ENCODE measurements around the gene USP48. TPM values are rescaled to one million over a fixed set of nuclear protein-coding genes. Genes with fewer than 3 reads are reported as not detected.
A peak's percentile ranks its signal among the peaks of the same experiment; 100 is the strongest.

The USP48 gene
- total and polyA plus RNA-seq, 2 of the 13 experiments (the other 11 are each of a cell fraction or from before 2014, with no cell fraction given): 30.4 to 30.7 TPM

- TF ChIP-seq ZNF703 (CRISPR knock-in tag; IDR thresholded peaks at IDR 0.05; ENCODE audit: borderline replicate concordance) (no peak), TP53 (CRISPR knock-in tag; conservative IDR thresholded peaks at IDR 0.05) (no peak), BRCA1 (CRISPR knock-in tag; IDR thresholded peaks at IDR 0.05) (no peak), ZNF329 (CRISPR knock-in tag; IDR thresholded peaks at IDR 0.05; ENCODE audit: low read depth) (no peak), DNMT1 (CRISPR knock-in tag; IDR thresholded peaks at IDR 0.05) (no peak), ZFP82 (CRISPR knock-in tag; IDR thresholded peaks at IDR 0.05; ENCODE audit: borderline replicate concordance) (no peak), ZNF615 (CRISPR knock-in tag; IDR thresholded peaks at IDR 0.05; ENCODE audit: borderline replicate concordance) (no peak), IRX3 (CRISPR knock-in tag; IDR thresholded peaks at IDR 0.05; ENCODE audit: borderline replicate concordance, low read depth) (no peak), FOXJ3 (CRISPR knock-in tag; IDR thresholded peaks at IDR 0.05; ENCODE audit: borderline replicate concordance) (no peak), PCBP1 (IDR thresholded peaks at IDR 0.05; ENCODE audit: borderline replicate concordance, low read depth, low read length) (no peak), NFE2L2 (IDR thresholded peaks at IDR 0.05; ENCODE audit: low read length) (no peak), SMARCC2 (IDR thresholded peaks at IDR 0.05) (no peak), ZNF354B (CRISPR knock-in tag; IDR thresholded peaks at IDR 0.05) (no peak), ZMYM4 (CRISPR knock-in tag; IDR thresholded peaks at IDR 0.05) (peak; percentile 49; the same call in 1 of the 2 replicates), SIN3A (IDR thresholded peaks at IDR 0.05; ENCODE audit: borderline replicate concordance, low read depth, low read length) (0 out of 2 replicates have a peak, but pooled peaks have one; percentile 49), ESRRA (CRISPR knock-in tag; IDR thresholded peaks at IDR 0.05; ENCODE audit: low read depth) (no peak; the same call in 1 of the 2 replicates), ZNF839 (CRISPR knock-in tag; IDR thresholded peaks at IDR 0.05; ENCODE audit: borderline replicate concordance) (no peak), ZNF230 (CRISPR knock-in tag; IDR thresholded peaks at IDR 0.05) (no peak)
- TF ChIP-seq, protein P1, sequence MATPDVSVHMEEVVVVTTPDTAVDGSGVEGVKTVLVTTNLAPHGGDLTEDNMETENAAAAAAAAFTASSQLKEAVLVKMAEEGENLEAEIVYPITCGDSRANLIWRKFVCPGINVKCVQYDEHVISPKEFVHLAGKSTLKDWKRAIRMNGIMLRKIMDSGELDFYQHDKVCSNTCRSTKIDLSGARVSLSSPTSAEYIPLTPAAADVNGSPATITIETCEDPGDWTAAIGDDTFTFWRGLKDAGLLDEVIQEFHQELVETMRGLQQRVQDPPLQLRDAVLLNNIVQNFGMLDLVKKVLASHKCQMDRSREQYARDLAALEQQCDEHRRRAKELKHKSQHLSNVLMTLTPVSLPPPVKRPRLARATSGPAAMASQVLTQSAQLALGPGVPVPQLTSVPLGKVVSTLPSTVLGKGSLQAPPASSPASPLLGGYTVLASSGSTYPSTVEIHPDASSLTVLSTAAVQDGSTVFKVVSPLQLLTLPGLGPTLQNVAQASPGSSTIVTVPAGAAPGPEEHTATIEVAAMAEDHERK (CRISPR knock-in tag; IDR thresholded peaks at IDR 0.05; ENCODE audit: low read depth): no peak
- TF ChIP-seq, protein P2, sequence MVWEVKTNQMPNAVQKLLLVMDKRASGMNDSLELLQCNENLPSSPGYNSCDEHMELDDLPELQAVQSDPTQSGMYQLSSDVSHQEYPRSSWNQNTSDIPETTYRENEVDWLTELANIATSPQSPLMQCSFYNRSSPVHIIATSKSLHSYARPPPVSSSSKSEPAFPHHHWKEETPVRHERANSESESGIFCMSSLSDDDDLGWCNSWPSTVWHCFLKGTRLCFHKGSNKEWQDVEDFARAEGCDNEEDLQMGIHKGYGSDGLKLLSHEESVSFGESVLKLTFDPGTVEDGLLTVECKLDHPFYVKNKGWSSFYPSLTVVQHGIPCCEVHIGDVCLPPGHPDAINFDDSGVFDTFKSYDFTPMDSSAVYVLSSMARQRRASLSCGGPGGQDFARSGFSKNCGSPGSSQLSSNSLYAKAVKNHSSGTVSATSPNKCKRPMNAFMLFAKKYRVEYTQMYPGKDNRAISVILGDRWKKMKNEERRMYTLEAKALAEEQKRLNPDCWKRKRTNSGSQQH (CRISPR knock-in tag; IDR thresholded peaks at IDR 0.05; ENCODE audit: low read depth): 0 out of 2 replicates have a peak, but pooled peaks have one; percentile 75
- TF ChIP-seq, protein P3, sequence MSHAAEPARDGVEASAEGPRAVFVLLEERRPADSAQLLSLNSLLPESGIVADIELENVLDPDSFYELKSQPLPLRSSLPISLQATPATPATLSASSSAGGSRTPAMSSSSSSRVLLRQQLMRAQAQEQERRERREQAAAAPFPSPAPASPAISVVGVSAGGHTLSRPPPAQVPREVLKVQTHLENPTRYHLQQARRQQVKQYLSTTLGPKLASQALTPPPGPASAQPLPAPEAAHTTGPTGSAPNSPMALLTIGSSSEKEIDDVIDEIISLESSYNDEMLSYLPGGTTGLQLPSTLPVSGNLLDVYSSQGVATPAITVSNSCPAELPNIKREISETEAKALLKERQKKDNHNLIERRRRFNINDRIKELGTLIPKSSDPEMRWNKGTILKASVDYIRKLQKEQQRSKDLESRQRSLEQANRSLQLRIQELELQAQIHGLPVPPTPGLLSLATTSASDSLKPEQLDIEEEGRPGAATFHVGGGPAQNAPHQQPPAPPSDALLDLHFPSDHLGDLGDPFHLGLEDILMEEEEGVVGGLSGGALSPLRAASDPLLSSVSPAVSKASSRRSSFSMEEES (CRISPR knock-in tag; IDR thresholded peaks at IDR 0.05): no peak
- TF ChIP-seq, protein P4, sequence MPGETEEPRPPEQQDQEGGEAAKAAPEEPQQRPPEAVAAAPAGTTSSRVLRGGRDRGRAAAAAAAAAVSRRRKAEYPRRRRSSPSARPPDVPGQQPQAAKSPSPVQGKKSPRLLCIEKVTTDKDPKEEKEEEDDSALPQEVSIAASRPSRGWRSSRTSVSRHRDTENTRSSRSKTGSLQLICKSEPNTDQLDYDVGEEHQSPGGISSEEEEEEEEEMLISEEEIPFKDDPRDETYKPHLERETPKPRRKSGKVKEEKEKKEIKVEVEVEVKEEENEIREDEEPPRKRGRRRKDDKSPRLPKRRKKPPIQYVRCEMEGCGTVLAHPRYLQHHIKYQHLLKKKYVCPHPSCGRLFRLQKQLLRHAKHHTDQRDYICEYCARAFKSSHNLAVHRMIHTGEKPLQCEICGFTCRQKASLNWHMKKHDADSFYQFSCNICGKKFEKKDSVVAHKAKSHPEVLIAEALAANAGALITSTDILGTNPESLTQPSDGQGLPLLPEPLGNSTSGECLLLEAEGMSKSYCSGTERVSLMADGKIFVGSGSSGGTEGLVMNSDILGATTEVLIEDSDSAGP (CRISPR knock-in tag; IDR thresholded peaks at IDR 0.05; ENCODE audit: borderline replicate concordance): no peak
Measured at GRCh38 chr1:21666576-21667320, 116.2 kb downstream of the USP48 start (continued).
